ENCODE measurements around the gene FCN1. TPM values are rescaled to one million over a fixed set of nuclear protein-coding genes. Genes with fewer than 3 reads are reported as not detected.

The FCN1 gene
- total RNA-seq, 1 experiment from 2014 or later, result not detected

- no peak for DNase-seq
- 0 out of 2 replicates have a peak, but pooled peaks cover 9% of the 10 kb centered on the region for H3K27me3 ChIP-seq (ENCODE audit: low read length)
- no peak for ATAC-seq
- no peaks in the 10 kb centered on the region for H3K79me2 ChIP-seq (ENCODE audit: low read length)
- no peaks in the 10 kb centered on the region for H3F3A ChIP-seq (ENCODE audit: low read length, unreplicated experiment)
- intact Hi-C loops (cut with micrococcal nuclease), result no loop called here
- CTCF ChIA-PET, result no interaction called here
- POLR2A ChIA-PET (ENCODE audit: unreplicated experiment), result no interaction called here
- no peak for TF ChIP-seq EZH2phosphoT487 (IDR thresholded peaks at IDR 0.05; ENCODE audit: borderline replicate concordance, low read length)
- no peak for TF ChIP-seq CTCF (conservative IDR thresholded peaks at IDR 0.05; ENCODE audit: low read depth, low read length)
- no peak for TF ChIP-seq EZH2 (IDR thresholded peaks at IDR 0.05; ENCODE audit: low read length, unreplicated experiment)
- no peaks in the 10 kb centered on the region for H3K9me3 ChIP-seq (ENCODE audit: low read length)
- H3K4me1 ChIP-seq (ENCODE audit: insufficient read depth, low read length), result no peaks in the 10 kb centered on the region
- no peaks in the 10 kb centered on the region for H3K36me3 ChIP-seq (ENCODE audit: low read depth, low read length)
- no peaks in the 10 kb centered on the region for H3K9me2 ChIP-seq (replicated peaks; ENCODE audit: low read length)
- H2AFZ ChIP-seq (ENCODE audit: low read length), result no peak overlapping the region
- H4K20me1 ChIP-seq (ENCODE audit: low read length), result no peaks in the 10 kb centered on the region
- no peak overlapping the region for H3K4me2 ChIP-seq (ENCODE audit: low read length)
- no TSS peak for BruUV-seq (replicated peaks)
- no peak overlapping the region for H3K4me3 ChIP-seq (ENCODE audit: low read length)
- H3K9ac ChIP-seq (ENCODE audit: low read length), result no peak overlapping the region
- no peak overlapping the region for H3K27ac ChIP-seq (ENCODE audit: low read length)
These were observed 34.5 kb downstream of the FCN1 start for GRCh38 chr9:134883040-134883782.

- H3K9me2 ChIP-seq (replicated peaks; ENCODE audit: low read length), result no peaks in the 10 kb centered on the region
- H3K4me2 ChIP-seq (ENCODE audit: low read length), result no peak overlapping the region
- no peaks in the 10 kb centered on the region for H3K4me1 ChIP-seq (ENCODE audit: insufficient read depth, low read length)
- no peak for ATAC-seq
- H3K27me3 ChIP-seq (ENCODE audit: low read length), result peaks cover 8% of the 10 kb centered on the region; the same call in 1 of the 2 replicates
- no peaks in the 10 kb centered on the region for H3K9me3 ChIP-seq (ENCODE audit: low read length)
- ChIA-PET POLR2A (ENCODE audit: unreplicated experiment) (no interaction called here), CTCF (no interaction called here)
- H2AFZ ChIP-seq (ENCODE audit: low read length), result no peak overlapping the region
- no peak overlapping the region for H3K27ac ChIP-seq (ENCODE audit: low read length)
- no peaks in the 10 kb centered on the region for H4K20me1 ChIP-seq (ENCODE audit: low read length)
- intact Hi-C loops (cut with micrococcal nuclease), result no loop called here
- TF ChIP-seq EZH2 (IDR thresholded peaks at IDR 0.05; ENCODE audit: low read length, unreplicated experiment) (no peak), CTCF (conservative IDR thresholded peaks at IDR 0.05; ENCODE audit: low read depth, low read length) (no peak), EZH2phosphoT487 (IDR thresholded peaks at IDR 0.05; ENCODE audit: borderline replicate concordance, low read length) (no peak)
- no peaks in the 10 kb centered on the region for H3K79me2 ChIP-seq (ENCODE audit: low read length)
- no peak overlapping the region for H3K9ac ChIP-seq (ENCODE audit: low read length)
- DNase-seq, result no peak
- no peaks in the 10 kb centered on the region for H3F3A ChIP-seq (ENCODE audit: low read length, unreplicated experiment)
- no TSS peak for BruUV-seq (replicated peaks)
- H3K4me3 ChIP-seq (ENCODE audit: low read length), result no peak overlapping the region
- no peaks in the 10 kb centered on the region for H3K36me3 ChIP-seq (ENCODE audit: low read depth, low read length)
These were observed 35.4 kb downstream of the FCN1 start for GRCh38 chr9:134882204-134882785.

GRCh38 chr9:134881313-134881670 is 36.4 kb downstream of the FCN1 start:
- H3K4me2 ChIP-seq (ENCODE audit: low read length), result no peak overlapping the region
- no peaks in the 10 kb centered on the region for H3K79me2 ChIP-seq (ENCODE audit: low read length)
- CTCF ChIA-PET, result no interaction called here
- no peaks in the 10 kb centered on the region for H3K9me3 ChIP-seq (ENCODE audit: low read length)
- ATAC-seq (no peak), DNase-seq (no peak)
- peaks cover 4% of the 10 kb centered on the region; the same call in 1 of the 2 replicates for H3K27me3 ChIP-seq (ENCODE audit: low read length)
- no peaks in the 10 kb centered on the region for H4K20me1 ChIP-seq (ENCODE audit: low read length)
- H2AFZ ChIP-seq (ENCODE audit: low read length), result no peak overlapping the region
- no peak overlapping the region for H3K27ac ChIP-seq (ENCODE audit: low read length)
- H3K36me3 ChIP-seq (ENCODE audit: low read depth, low read length), result no peaks in the 10 kb centered on the region
- POLR2A ChIA-PET (ENCODE audit: unreplicated experiment), result no interaction called here
- H3K4me3 ChIP-seq (ENCODE audit: low read length), result no peak overlapping the region
- H3K9me2 ChIP-seq (replicated peaks; ENCODE audit: low read length), result no peaks in the 10 kb centered on the region
- no peaks in the 10 kb centered on the region for H3F3A ChIP-seq (ENCODE audit: low read length, unreplicated experiment)
- intact Hi-C loops (cut with micrococcal nuclease), result no loop called here
- no peak overlapping the region for H3K9ac ChIP-seq (ENCODE audit: low read length)
- TF ChIP-seq CTCF (conservative IDR thresholded peaks at IDR 0.05; ENCODE audit: low read depth, low read length), result no peak
- no peak for TF ChIP-seq EZH2phosphoT487 (IDR thresholded peaks at IDR 0.05; ENCODE audit: borderline replicate concordance, low read length)
- no peak for TF ChIP-seq EZH2 (IDR thresholded peaks at IDR 0.05; ENCODE audit: low read length, unreplicated experiment)
- H3K4me1 ChIP-seq (ENCODE audit: insufficient read depth, low read length), result no peaks in the 10 kb centered on the region
- BruUV-seq (replicated peaks), result no TSS peak
